NCI-H2107 treated with DMSO at 0.1 percent for 48 hours (cell line): ENCODE data around the gene RAVER2.

Source experiments
- DNase-seq: peaks from one replicate; lab custom pipeline; 2025; ENCODE audit not compliant: unreplicated experiment; lab: John Stamatoyannopoulos, UW

RAVER2 gene

GRCh38 chr1:64873576-64873975 is 128.7 kb downstream of the RAVER2 start:
- DNase-seq = no peak

DNA sequence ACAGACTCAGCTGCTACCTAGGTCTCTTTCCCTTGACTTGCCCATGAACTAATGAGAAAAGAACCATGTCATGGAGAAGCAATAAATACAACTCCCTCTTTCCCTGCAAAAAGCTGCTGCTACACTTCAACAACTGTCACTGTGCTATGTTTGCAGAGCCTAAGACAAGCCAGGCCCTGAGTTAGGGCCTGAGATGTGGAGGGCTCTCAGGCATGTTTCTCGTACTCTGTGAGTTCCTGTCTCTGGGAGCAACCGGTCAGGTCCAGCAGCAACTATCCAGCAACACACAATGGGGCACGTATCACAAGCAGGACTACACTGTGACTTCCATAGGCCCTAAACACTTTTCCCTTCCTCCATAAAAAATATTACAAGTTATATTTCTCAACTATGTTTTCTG is 129.8 kb downstream of the RAVER2 start:
- no peak for DNase-seq

GRCh38 chr1:64875101-64875500 is 130.2 kb downstream of the RAVER2 start:
- DNase-seq = no peak

- no peak for DNase-seq
These were observed 130.7 kb downstream of the RAVER2 start for GRCh38 chr1:64875606-64876005.

DNA sequence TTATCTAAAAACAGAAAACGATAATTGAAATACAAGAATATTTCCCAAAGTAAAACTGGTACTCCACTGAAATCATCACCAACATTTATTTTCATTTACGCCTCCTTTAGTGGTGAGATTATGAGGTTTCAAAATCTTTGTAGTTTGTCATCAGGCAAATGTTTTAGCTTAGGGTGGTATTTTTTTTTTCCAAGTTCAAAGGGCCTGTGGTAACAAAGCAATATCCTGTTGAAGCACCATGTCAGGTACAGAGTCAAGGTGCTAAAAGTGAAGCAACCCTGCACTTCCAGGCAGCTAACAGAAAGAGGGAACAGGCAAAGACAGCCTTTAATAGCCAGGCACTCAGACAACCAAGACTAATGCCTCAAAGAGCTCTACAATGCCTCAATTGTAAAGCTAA is 132.3 kb downstream of the RAVER2 start:
- DNase-seq = no peak

GRCh38 chr1:64877598-64877997 is 132.7 kb downstream of the RAVER2 start:
- DNase-seq = no peak

- DNase-seq = no peak
These were observed 133.2 kb downstream of the RAVER2 start for GRCh38 chr1:64878090-64878489.

DNA sequence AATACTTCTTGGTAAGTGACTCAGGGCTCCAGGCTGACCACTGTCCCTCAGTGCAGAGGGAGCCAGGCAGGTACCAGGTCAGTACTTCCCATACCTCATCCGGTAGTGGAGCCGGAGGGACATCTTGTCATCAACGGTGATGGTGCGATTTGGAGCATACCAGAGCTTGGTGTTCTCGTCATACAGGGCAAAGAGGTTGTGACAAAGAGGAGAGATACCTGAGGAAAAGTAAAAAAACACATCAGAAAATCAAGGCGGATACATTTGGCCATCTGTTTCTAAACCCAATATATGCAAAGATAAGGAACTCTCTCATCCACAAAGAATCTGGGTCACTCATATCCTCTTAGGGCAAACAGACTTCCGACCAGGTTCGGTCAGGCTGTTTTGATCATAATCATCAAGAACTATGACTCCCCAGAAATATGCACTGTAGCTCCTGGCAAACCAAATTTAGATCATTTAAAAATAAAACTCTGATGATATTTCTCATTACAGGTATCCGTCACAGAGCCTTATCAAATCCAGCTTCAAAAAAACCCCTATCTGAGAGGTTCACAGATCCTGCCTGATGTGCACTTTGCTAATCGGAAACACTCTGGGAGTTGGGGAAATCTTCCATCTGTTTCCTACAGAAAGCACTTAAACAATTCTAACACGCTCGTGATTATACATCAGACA is 134.2 kb downstream of the RAVER2 start:
- DNase-seq = no peak

DNA sequence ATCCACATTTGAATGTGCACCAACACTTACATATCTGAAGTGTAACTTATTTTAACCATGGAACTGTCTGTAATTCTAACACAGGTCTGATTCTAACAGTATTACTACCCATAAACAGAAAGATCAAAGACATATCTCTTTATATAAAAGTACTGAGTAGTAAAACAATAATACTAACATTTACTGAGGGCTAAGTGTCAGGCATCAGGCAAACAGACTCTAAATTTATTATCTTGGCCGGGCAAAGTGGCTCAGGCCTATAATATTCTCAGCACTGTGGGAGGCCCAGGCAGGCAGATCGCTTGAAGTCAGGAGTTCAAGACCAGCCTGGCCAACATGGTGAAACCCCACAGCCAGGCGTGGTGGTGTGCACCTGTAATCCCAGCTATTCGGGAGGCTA is 135.6 kb downstream of the RAVER2 start:
- no peak for DNase-seq

DNA sequence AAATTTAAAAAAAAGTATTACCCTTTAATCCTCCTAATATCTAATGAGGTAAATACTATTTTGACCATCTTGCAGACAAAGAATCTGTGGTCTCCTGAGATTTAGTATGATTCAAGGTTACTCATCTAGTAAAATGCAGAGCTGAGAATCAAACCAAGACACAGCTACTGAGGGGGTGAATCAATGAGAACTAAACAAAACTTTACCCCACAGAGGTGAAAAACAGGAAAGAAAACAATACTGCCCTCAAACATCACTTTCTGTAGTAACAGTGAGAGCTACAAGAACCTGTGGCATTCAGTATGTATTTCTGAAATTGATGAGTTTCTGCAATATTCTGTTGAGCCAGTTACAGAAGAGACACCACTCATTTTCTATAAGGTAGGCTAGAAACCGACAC is 136.4 kb downstream of the RAVER2 start:
- no peak for DNase-seq
